Tibial artery (tissue), 4 donors: ENCODE results near the gene MYBPC3.
"Not testable (repeated sequence)": the region's sequence is repeated elsewhere in the genome, so short reads cannot be mapped to it uniquely, and the experiment has no call there.

Experiments
- DNase-seq, 2 donors: peaks; one replicate each; pipeline ENCODE4 v3.0.0-alpha.2; 2019
- H3K27ac ChIP-seq, 2 donors: fragments of 200-600 bp; sonication (generic) in 1 of 2; 1 replicate in 1 of 2; 2 replicates in 1 of 2; pipeline ENCODE4 v1.5.1; 2018 to 2019; ENCODE audit warnings: mild to moderate bottlenecking in 1 of 2
- H3K27me3 ChIP-seq, 2 donors: fragments of 200-600 bp; sonication (generic) in 1 of 2; one replicate each; pipeline versions ENCODE4 v1.5.1 to v1.6.0; 2016 to 2019
- H3K36me3 ChIP-seq, 3 donors: fragments of 200-600 bp; sonication (generic) in 2 of 3; one replicate each; pipeline ENCODE4 v1.5.1; 2016 to 2019; ENCODE audit warnings: mild to moderate bottlenecking in 2 of 3
- H3K4me1 ChIP-seq, 4 donors: fragments of 200-600 bp; sonication (generic) in 2 of 4; 1 replicate in 3 of 4; 2 replicates in 1 of 4; pipeline ENCODE4 v1.5.1; 2016 to 2019
- H3K4me3 ChIP-seq, 2 donors: fragments of 200-600 bp; sonication (generic) in 1 of 2; 1 replicate in 1 of 2; 2 replicates in 1 of 2; pipeline ENCODE4 v1.5.1; 2018 to 2019; ENCODE audit warnings: mild to moderate bottlenecking in 2 of 2
- H3K9me3 ChIP-seq, 3 donors: fragments of 200-600 bp; sonication (generic) in 1 of 3; one replicate each; pipeline ENCODE4 v1.5.1; 2016 to 2019
- CTCF ChIP-seq, 2 experiments: fragments of 200-600 bp in 1 of 2; fragments of 450-650 bp in 1 of 2; IDR thresholded peaks; one replicate each; pipeline ENCODE4 v1.5.1; 2017 to 2019; ENCODE audit warnings: antibody characterized with exemption in 2 of 2, mild to moderate bottlenecking in 1 of 2, moderate library complexity in 1 of 2
- intact Hi-C: fragments of 100-400 bp; cut with DNase I; formaldehyde crosslinking; loops from one replicate; pipeline ENCODE4 v1.15.0; 2023; ENCODE audit warnings: low total_unique reads

MYBPC3 gene

GRCh38 chr11:47338396-47339241, 13.9 kb downstream of the MYBPC3 start:
- Histone ChIP-seq H3K27ac (no peak overlapping the region), H3K9me3 (no peaks in the 10 kb centered on the region), H3K27me3 (no peaks in the 10 kb centered on the region), H3K4me1 (no peaks in the 10 kb centered on the region), H3K36me3 (no peaks in the 10 kb centered on the region), H3K4me3 (no peak overlapping the region)
- intact Hi-C loops: no loop called here
- no peak for DNase-seq
- no peak for TF ChIP-seq CTCF (IDR thresholded peaks at IDR 0.05)

GRCh38 chr11:47337229-47337924, 15.1 kb downstream of the MYBPC3 start:
- no peak for DNase-seq
- intact Hi-C loops: no loop called here
- TF ChIP-seq CTCF (IDR thresholded peaks at IDR 0.05): no peak
- H3K27me3 ChIP-seq: no peaks in the 10 kb centered on the region
- no peak overlapping the region for H3K4me3 ChIP-seq
- H3K27ac ChIP-seq: no peak overlapping the region
- no peaks in the 10 kb centered on the region for H3K9me3 ChIP-seq
- H3K4me1 ChIP-seq: no peaks in the 10 kb centered on the region
- no peaks in the 10 kb centered on the region for H3K36me3 ChIP-seq

- H3K4me1 ChIP-seq: no peaks in the 10 kb centered on the region
- H3K27me3 ChIP-seq: no peaks in the 10 kb centered on the region
- no peak overlapping the region for H3K4me3 ChIP-seq
- no peak for DNase-seq
- intact Hi-C loops: no loop called here
- TF ChIP-seq CTCF (IDR thresholded peaks at IDR 0.05): no peak
- no peaks in the 10 kb centered on the region for H3K9me3 ChIP-seq
- no peak overlapping the region for H3K27ac ChIP-seq
- H3K36me3 ChIP-seq: no peaks in the 10 kb centered on the region
These were observed 15.9 kb downstream of the MYBPC3 start for GRCh38 chr11:47336595-47336994.

GRCh38 chr11:47335733-47336132, 16.8 kb downstream of the MYBPC3 start:
- Histone ChIP-seq H3K36me3 (no peaks in the 10 kb centered on the region), H3K9me3 (no peaks in the 10 kb centered on the region), H3K4me1 (no peaks in the 10 kb centered on the region), H3K27ac (no peak overlapping the region), H3K27me3 (no peaks in the 10 kb centered on the region), H3K4me3 (no peak overlapping the region)
- intact Hi-C loops: no loop called here
- TF ChIP-seq CTCF (IDR thresholded peaks at IDR 0.05): no peak
- no peak for DNase-seq

- DNase-seq, H3K27me3 ChIP-seq, intact Hi-C loops, H3K4me1 ChIP-seq, H3K4me3 ChIP-seq, H3K27ac ChIP-seq, H3K36me3 ChIP-seq, H3K9me3 ChIP-seq: not testable (repeated sequence)
These were observed 17.6 kb downstream of the MYBPC3 start for GRCh38 chr11:47334699-47335411.
